MM.1S (cell line): ENCODE data around the gene WNT3.
"Not testable (repeated sequence)": the region's sequence is repeated elsewhere in the genome, so short reads cannot be mapped to it uniquely, and the experiment has no call there.

Experiments
- DNase-seq: peaks from one replicate; pipeline ENCODE4 v3.0.0-alpha.2; 2015
- H2AFZ ChIP-seq: fragments of 300-600 bp; sonication (generic); 2 replicates; pipeline ENCODE4 v1.6.0; 2016; ENCODE audit warnings: antibody characterized with exemption, low read length
- H3F3A ChIP-seq: fragments of 300-600 bp; sonication (generic); 2 replicates; pipeline ENCODE4 v1.6.1; 2016; ENCODE audit warnings: mild to moderate bottlenecking, antibody characterized with exemption, low read length, moderate library complexity, mixed read lengths; ENCODE audit not compliant: insufficient read depth
- H3K27ac ChIP-seq: fragments of 300-600 bp; sonication (generic); 2 replicates; pipeline ENCODE4 v1.5.1; 2016; ENCODE audit warnings: mild to moderate bottlenecking, low read length
- H3K27me3 ChIP-seq: fragments of 300-600 bp; sonication (generic); replicated peaks from 2 replicates; pipeline ENCODE4 v1.6.0; 2016; ENCODE audit warnings: low read length; ENCODE audit not compliant: insufficient read depth
- H3K36me3 ChIP-seq: fragments of 300-600 bp; sonication (generic); replicated peaks from 2 replicates; pipeline ENCODE4 v1.6.1; 2016; ENCODE audit warnings: mild to moderate bottlenecking, low read length, mixed read lengths; ENCODE audit not compliant: insufficient read depth
- H3K4me1 ChIP-seq: fragments of 300-600 bp; sonication (generic); 2 replicates; pipeline ENCODE4 v1.6.1; 2016; ENCODE audit warnings: low read length, mixed read lengths
- H3K4me2 ChIP-seq: fragments of 300-600 bp; sonication (generic); 2 replicates; pipeline ENCODE4 v1.6.0; 2016; ENCODE audit warnings: low read depth, low read length
- H3K4me3 ChIP-seq: fragments of 300-600 bp; sonication (generic); 2 replicates; pipeline ENCODE4 v1.5.1; 2016; ENCODE audit warnings: low read length, mixed read lengths
- H3K79me2 ChIP-seq: fragments of 300-600 bp; sonication (generic); 2 replicates; pipeline ENCODE4 v1.6.1; 2016; ENCODE audit warnings: mixed run types, low read length, mixed read lengths
- H3K9ac ChIP-seq: fragments of 300-600 bp; sonication (generic); 2 replicates; pipeline ENCODE4 v1.6.1; 2016; ENCODE audit warnings: low read length, mixed read lengths
- H3K9me2 ChIP-seq: fragments of 300-600 bp; sonication (generic); replicated peaks from 2 replicates; pipeline ENCODE4 v1.6.1; 2016; ENCODE audit warnings: mild to moderate bottlenecking, low read length, mixed read lengths; ENCODE audit not compliant: insufficient read depth
- H3K9me3 ChIP-seq: fragments of 300-600 bp; sonication (generic); replicated peaks from 2 replicates; pipeline ENCODE4 v1.6.1; 2016; ENCODE audit warnings: mild to moderate bottlenecking, low read length, mixed read lengths; ENCODE audit not compliant: insufficient read depth
- H4K20me1 ChIP-seq: fragments of 300-600 bp; sonication (generic); 2 replicates; pipeline ENCODE4 v1.6.1; 2016; ENCODE audit warnings: mild to moderate bottlenecking, low read length, moderate library complexity, mixed read lengths; ENCODE audit not compliant: insufficient read depth
- CTCF ChIP-seq: fragments of 300-600 bp; sonication (generic); IDR thresholded peaks from 2 replicates; pipeline ENCODE4 v1.5.1; 2016; ENCODE audit warnings: antibody characterized with exemption, low read length, mixed read lengths
- EZH2 ChIP-seq: fragments of 300-600 bp; sonication (generic); optimal IDR thresholded peaks from 2 replicates; pipeline ENCODE3; 2017; ENCODE audit warnings: low read depth, mild to moderate bottlenecking, antibody characterized with exemption, low read length, mixed read lengths
- EZH2phosphoT487 ChIP-seq: fragments of 300-600 bp; sonication (generic); IDR thresholded peaks from 2 replicates; pipeline ENCODE4 v1.6.1; 2018; ENCODE audit warnings: antibody characterized with exemption, low read length

WNT3 gene

GRCh38 chr17:46794318-46794717 is 24.2 kb downstream of the WNT3 start:
- Histone ChIP-seq H3K9ac (no peak overlapping the region), H3K9me2 (no peaks in the 10 kb centered on the region), H3K27ac (no peak overlapping the region), H3K9me3 (no peaks in the 10 kb centered on the region), H3F3A (no peaks in the 10 kb centered on the region), H4K20me1 (no peaks in the 10 kb centered on the region), H3K79me2 (no peaks in the 10 kb centered on the region), H3K36me3 (no peaks in the 10 kb centered on the region), H3K4me3 (no peak overlapping the region), H2AFZ (no peak overlapping the region), H3K4me2 (no peak overlapping the region), H3K4me1 (no peaks in the 10 kb centered on the region), H3K27me3 (peaks cover 45% of the 10 kb centered on the region)
- no peak for DNase-seq
- TF ChIP-seq EZH2 (no peak), CTCF (no peak), EZH2phosphoT487 (no peak)

- Histone ChIP-seq H3K9ac (no peak overlapping the region), H3K9me2 (no peaks in the 10 kb centered on the region), H3K4me2 (no peak overlapping the region), H2AFZ (no peak overlapping the region), H3K36me3 (no peaks in the 10 kb centered on the region), H3K79me2 (no peaks in the 10 kb centered on the region), H4K20me1 (no peaks in the 10 kb centered on the region), H3F3A (no peaks in the 10 kb centered on the region), H3K4me1 (no peaks in the 10 kb centered on the region), H3K27ac (no peak overlapping the region), H3K27me3 (peaks cover 45% of the 10 kb centered on the region), H3K9me3 (no peaks in the 10 kb centered on the region), H3K4me3 (no peak overlapping the region)
- no peak for DNase-seq
- no peak for TF ChIP-seq EZH2
These were observed 25.0 kb downstream of the WNT3 start for GRCh38 chr17:46793541-46793940.

GRCh38 chr17:46793023-46793422 is 25.5 kb downstream of the WNT3 start:
- not testable (repeated sequence) for H3K4me3 ChIP-seq, H3K4me2 ChIP-seq, H3K9me3 ChIP-seq, H3K9ac ChIP-seq, DNase-seq, H3K27ac ChIP-seq, H3K4me1 ChIP-seq, H3K79me2 ChIP-seq, H2AFZ ChIP-seq, H3F3A ChIP-seq, H3K36me3 ChIP-seq, H4K20me1 ChIP-seq, H3K9me2 ChIP-seq
- H3K27me3 ChIP-seq: peaks cover 45% of the 10 kb centered on the region

- H3K27ac ChIP-seq: no peak overlapping the region
- H3K9me2 ChIP-seq: no peaks in the 10 kb centered on the region
- H3K4me1 ChIP-seq: no peaks in the 10 kb centered on the region
- no peak overlapping the region for H3K4me2 ChIP-seq
- TF ChIP-seq EZH2phosphoT487: no peak
- TF ChIP-seq EZH2: no peak
- no peak for TF ChIP-seq CTCF
- no peaks in the 10 kb centered on the region for H4K20me1 ChIP-seq
- DNase-seq: no peak
- H3K9ac ChIP-seq: no peak overlapping the region
- no peaks in the 10 kb centered on the region for H3K9me3 ChIP-seq
- H2AFZ ChIP-seq: no peak overlapping the region
- H3K27me3 ChIP-seq: peaks cover 39% of the 10 kb centered on the region
- H3F3A ChIP-seq: no peaks in the 10 kb centered on the region
- H3K4me3 ChIP-seq: no peak overlapping the region
- H3K79me2 ChIP-seq: no peaks in the 10 kb centered on the region
- no peaks in the 10 kb centered on the region for H3K36me3 ChIP-seq
These were observed 26.4 kb downstream of the WNT3 start for GRCh38 chr17:46792071-46792470.
